ENCODE results near the gene GCGR. TPM values are rescaled to one million over a fixed set of nuclear protein-coding genes. Genes with fewer than 3 reads are reported as not detected.

GCGR gene
- total RNA-seq, 4 donors from 2014 or later: 0.52 to 3.8 (median 1.3) TPM

- Histone ChIP-seq H3K4me3 (no peak overlapping the region), H3K27me3 (peaks cover 68% of the 10 kb centered on the region), H3K4me1 (peaks cover 21% of the 10 kb centered on the region), H3K9me3 (no peaks in the 10 kb centered on the region), H3K36me3 (no peaks in the 10 kb centered on the region), H3K27ac (no peak overlapping the region)
- TF ChIP-seq POLR2A (IDR thresholded peaks at IDR 0.05): no peak
- TF ChIP-seq EP300 (IDR thresholded peaks at IDR 0.05): no peak
- TF ChIP-seq POLR2AphosphoS5 (IDR thresholded peaks at IDR 0.05): no peak
- no peak for TF ChIP-seq CTCF (IDR thresholded peaks at IDR 0.05)
- no peak for DNase-seq (ENCODE audit: low spot score in 2 of 2)
- 88% methylated on average over 9 of the region's 9 CpGs for WGBS
Observed at GRCh38 chr17:81801327-81801726, 2.6 kb upstream of the GCGR start.

- Histone ChIP-seq H3K36me3 (no peaks in the 10 kb centered on the region), H3K27me3 (peaks cover 77% of the 10 kb centered on the region), H3K9me3 (no peaks in the 10 kb centered on the region), H3K27ac (no peak overlapping the region), H3K4me3 (no peak overlapping the region), H3K4me1 (peaks cover 21% of the 10 kb centered on the region)
- TF ChIP-seq POLR2AphosphoS5 (IDR thresholded peaks at IDR 0.05) (no peak), EP300 (IDR thresholded peaks at IDR 0.05) (no peak), POLR2A (IDR thresholded peaks at IDR 0.05) (no peak), CTCF (IDR thresholded peaks at IDR 0.05) (no peak)
- 96% methylated on average over 7 of the region's 9 CpGs for WGBS
- no peak for DNase-seq (ENCODE audit: low spot score in 2 of 2)
Observed at GRCh38 chr17:81802048-81802758, 1.7 kb upstream of the GCGR start.

- no peak for TF ChIP-seq CTCF (IDR thresholded peaks at IDR 0.05)
- TF ChIP-seq POLR2AphosphoS5 (IDR thresholded peaks at IDR 0.05): no peak
- no peak for TF ChIP-seq POLR2A (IDR thresholded peaks at IDR 0.05)
- no peak for TF ChIP-seq EP300 (IDR thresholded peaks at IDR 0.05)
- H3K9me3 ChIP-seq: no peaks in the 10 kb centered on the region
- H3K4me3 ChIP-seq: no peak overlapping the region
- H3K27me3 ChIP-seq: peaks cover 85% of the 10 kb centered on the region
- H3K27ac ChIP-seq: no peak overlapping the region
- H3K36me3 ChIP-seq: no peaks in the 10 kb centered on the region
- no peak for DNase-seq (ENCODE audit: low spot score in 2 of 2)
- WGBS: 29% methylated on average over 26 of the region's 26 CpGs
- peaks cover 21% of the 10 kb centered on the region for H3K4me1 ChIP-seq
Observed at GRCh38 chr17:81802856-81803643, 900 bp upstream of the GCGR start.

- WGBS: 0% methylated on average over 12 of the region's 65 CpGs
- TF ChIP-seq EP300 (IDR thresholded peaks at IDR 0.05) (no peak), POLR2A (IDR thresholded peaks at IDR 0.05) (no peak), CTCF (IDR thresholded peaks at IDR 0.05) (no peak)
- Histone ChIP-seq H3K27ac (no peak overlapping the region), H3K4me1 (peaks cover 21% of the 10 kb centered on the region), H3K27me3 (peaks cover 99% of the 10 kb centered on the region), H3K36me3 (no peaks in the 10 kb centered on the region), H3K9me3 (no peaks in the 10 kb centered on the region), H3K4me3 (peak overlapping the region; percentile 46)
- DNase-seq (ENCODE audit: low spot score in 2 of 2): no peak
Observed at GRCh38 chr17:81804559-81805399, 829 bp downstream of the GCGR start.
